AG09319 (cell line): ENCODE data around the gene RUNX1.

Source experiments
- DNase-seq: peaks from one replicate; pipeline ENCODE4 v3.0.0-alpha.2; 2010; ENCODE audit warnings: low read depth; ENCODE audit errors: extremely low read depth
- CTCF ChIP-seq: IDR thresholded peaks from 2 replicates; pipeline ENCODE4 v1.5.1; 2011; ENCODE audit warnings: low read depth, mild to moderate bottlenecking, inconsistent platforms, low read length, moderate library complexity

RUNX1 gene

GRCh38 chr21:34764715-34765284, 284.3 kb downstream of the RUNX1 start:
- TF ChIP-seq CTCF, result no peak
- DNase-seq, result no peak

- no peak for DNase-seq
- TF ChIP-seq CTCF, result no peak
Observed at GRCh38 chr21:34762786-34763185, 286.3 kb downstream of the RUNX1 start.

- no peak for DNase-seq
Observed at GRCh38 chr21:34761758-34762330, 287.3 kb downstream of the RUNX1 start.

GRCh38 chr21:34754690-34755647, 294.1 kb downstream of the RUNX1 start:
- no peak for DNase-seq
- TF ChIP-seq CTCF, result no peak

More at GRCh38 chr21:34761758-34762330, 287.3 kb downstream of the RUNX1 start:
- TF ChIP-seq CTCF, result no peak

- no peak for TF ChIP-seq CTCF
- no peak for DNase-seq
Observed at GRCh38 chr21:34748862-34749261, 300.2 kb downstream of the RUNX1 start.

GRCh38 chr21:34745557-34746255, 303.4 kb downstream of the RUNX1 start:
- DNase-seq, result peak; percentile 68
- peak; percentile 87 for TF ChIP-seq CTCF

GRCh38 chr21:34744801-34745200, 304.3 kb downstream of the RUNX1 start:
- TF ChIP-seq CTCF, result no peak
- DNase-seq, result no peak
